ENCODE data around the gene TNK2.
"Not testable (repeated sequence)": the region's sequence is repeated elsewhere in the genome, so short reads cannot be mapped to it uniquely, and the experiment has no call there.

Gene TNK2

GRCh38 chr3:195907934-195908693, at the start of gene TNK2:
TSS of gene TNK2 (minus strand) at chr3:195908551. CDS start at chr3:195888588, 19,963 bp downstream.
- peak; percentile 65 for DNase-seq

- no peak for DNase-seq
These were observed 48.2 kb upstream of the TNK2 start for GRCh38 chr3:195956577-195956976.

- not testable (repeated sequence) for DNase-seq
These were observed 47.1 kb upstream of the TNK2 start for GRCh38 chr3:195955416-195955841.

- not testable (repeated sequence) for DNase-seq
These were observed 46.4 kb upstream of the TNK2 start for GRCh38 chr3:195954752-195955119.

GRCh38 chr3:195954052-195954751, 45.9 kb upstream of the TNK2 start:
- peak; percentile 74 for DNase-seq

GRCh38 chr3:195952590-195952989, 44.2 kb upstream of the TNK2 start:
- not testable (repeated sequence) for DNase-seq

- not testable (repeated sequence) for DNase-seq
These were observed 43.3 kb upstream of the TNK2 start for GRCh38 chr3:195951443-195952177.

GRCh38 chr3:195950731-195951130, 42.4 kb upstream of the TNK2 start:
- DNase-seq, result not testable (repeated sequence)

- DNase-seq, result not testable (repeated sequence)
These were observed 41.8 kb upstream of the TNK2 start for GRCh38 chr3:195950164-195950563.

- DNase-seq, result not testable (repeated sequence)
These were observed 38.8 kb upstream of the TNK2 start for GRCh38 chr3:195946910-195947699.

- DNase-seq, result not testable (repeated sequence)
These were observed 33.0 kb upstream of the TNK2 start for GRCh38 chr3:195941265-195941815.

- DNase-seq, result not testable (repeated sequence)
These were observed 32.5 kb upstream of the TNK2 start for GRCh38 chr3:195940806-195941205.

- DNase-seq, result not testable (repeated sequence)
These were observed 31.4 kb upstream of the TNK2 start for GRCh38 chr3:195939526-195940470.

GRCh38 chr3:195933044-195933430, 24.7 kb upstream of the TNK2 start:
- DNase-seq, result not testable (repeated sequence)

- DNase-seq, result no peak
These were observed 24.2 kb upstream of the TNK2 start for GRCh38 chr3:195932418-195933043.

- no peak for DNase-seq
These were observed 23.4 kb upstream of the TNK2 start for GRCh38 chr3:195931582-195932273.

GRCh38 chr3:195929452-195929851, 21.1 kb upstream of the TNK2 start:
- DNase-seq, result no peak

- no peak for DNase-seq
These were observed 13.0 kb upstream of the TNK2 start for GRCh38 chr3:195921334-195921791.

- no peak for DNase-seq
These were observed 9.8 kb upstream of the TNK2 start for GRCh38 chr3:195918176-195918575.

- no peak for DNase-seq
These were observed 8.6 kb upstream of the TNK2 start for GRCh38 chr3:195916991-195917390.
